A549 (cell line): ENCODE results near the gene ASPSCR1.

Experiments
- BHLHE40 ChIP-seq: IDR thresholded peaks from 2 replicates; pipeline ENCODE4 v1.6.1; 2012; ENCODE audit warnings: low read depth, low read length, inconsistent platforms
- EP300 ChIP-seq, 2 experiments: fragments of >200 bp; sonication (Bioruptor Twin); formaldehyde crosslinking; IDR thresholded peaks; 2 replicates in 1 of 2; 3 replicates in 1 of 2; pipeline ENCODE4 v1.6.1; 2016 to 2017
- HMGXB4 ChIP-seq: fragments of 250-450 bp; sonication (Bioruptor Pico); IDR thresholded peaks from 2 replicates; pipeline ENCODE4 v1.5.0; 2021; ENCODE audit warnings: mild to moderate bottlenecking, moderate library complexity, borderline replicate concordance
- HOXB5 ChIP-seq: fragments of 250-450 bp; sonication (Bioruptor Pico); IDR thresholded peaks from 2 replicates; pipeline ENCODE4 v1.5.0; 2020; ENCODE audit warnings: mild to moderate bottlenecking, moderate library complexity
- JUN ChIP-seq, 2 experiments: fragments of >200 bp; sonication (Bioruptor Twin); formaldehyde crosslinking; IDR thresholded peaks; 2 replicates in 1 of 2; 3 replicates in 1 of 2; pipeline ENCODE4 v1.6.1; 2016 to 2017
- KDM1A ChIP-seq: fragments of 200-600 bp; sonication (generic); IDR thresholded peaks from 2 replicates; pipeline ENCODE4 v1.6.1; 2016; ENCODE audit warnings: low read depth, mild to moderate bottlenecking
- MAZ ChIP-seq: fragments of 150-350 bp; IDR thresholded peaks from 2 replicates; pipeline ENCODE4 v1.6.1; 2014; ENCODE audit warnings: antibody characterized with exemption, low read depth, low read length, borderline replicate concordance
- MYC ChIP-seq: IDR thresholded peaks from 2 replicates; pipeline ENCODE4 v1.6.1; 2012; ENCODE audit warnings: mild to moderate bottlenecking, inconsistent platforms, low read length, improper control_type of control experiment, borderline replicate concordance
- POLR2A ChIP-seq: IDR thresholded peaks from 2 replicates; pipeline ENCODE4 v1.6.1; 2012; ENCODE audit warnings: mild to moderate bottlenecking, low read length
- RCOR1 ChIP-seq: fragments of 150-350 bp; IDR thresholded peaks from 2 replicates; pipeline ENCODE4 v1.6.1; 2014; ENCODE audit warnings: antibody characterized with exemption, low read length, low read depth
- RFX5 ChIP-seq: fragments of 450-650 bp; IDR thresholded peaks from 2 replicates; pipeline ENCODE4 v1.7.1; 2014; ENCODE audit warnings: antibody characterized with exemption, mild to moderate bottlenecking, moderate library complexity
- TF ChIP-seq, protein P1 (sequence below): fragments of >200 bp; sonication (Bioruptor Twin); formaldehyde crosslinking; IDR thresholded peaks from 3 replicates; pipeline ENCODE4 v1.5.1; 2016

GRCh38 chr17:82013772-82014321 lies 36.4 kb downstream of the ASPSCR1 start:
- TF ChIP-seq POLR2A, result no peak
- TF ChIP-seq JUN (IDR thresholded peaks at IDR 0.05), result no peak
- TF ChIP-seq, protein P1, sequence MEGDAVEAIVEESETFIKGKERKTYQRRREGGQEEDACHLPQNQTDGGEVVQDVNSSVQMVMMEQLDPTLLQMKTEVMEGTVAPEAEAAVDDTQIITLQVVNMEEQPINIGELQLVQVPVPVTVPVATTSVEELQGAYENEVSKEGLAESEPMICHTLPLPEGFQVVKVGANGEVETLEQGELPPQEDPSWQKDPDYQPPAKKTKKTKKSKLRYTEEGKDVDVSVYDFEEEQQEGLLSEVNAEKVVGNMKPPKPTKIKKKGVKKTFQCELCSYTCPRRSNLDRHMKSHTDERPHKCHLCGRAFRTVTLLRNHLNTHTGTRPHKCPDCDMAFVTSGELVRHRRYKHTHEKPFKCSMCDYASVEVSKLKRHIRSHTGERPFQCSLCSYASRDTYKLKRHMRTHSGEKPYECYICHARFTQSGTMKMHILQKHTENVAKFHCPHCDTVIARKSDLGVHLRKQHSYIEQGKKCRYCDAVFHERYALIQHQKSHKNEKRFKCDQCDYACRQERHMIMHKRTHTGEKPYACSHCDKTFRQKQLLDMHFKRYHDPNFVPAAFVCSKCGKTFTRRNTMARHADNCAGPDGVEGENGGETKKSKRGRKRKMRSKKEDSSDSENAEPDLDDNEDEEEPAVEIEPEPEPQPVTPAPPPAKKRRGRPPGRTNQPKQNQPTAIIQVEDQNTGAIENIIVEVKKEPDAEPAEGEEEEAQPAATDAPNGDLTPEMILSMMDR, result no peak
- no peak for TF ChIP-seq HMGXB4 (CRISPR knock-in tag)
- no peak for TF ChIP-seq HOXB5 (CRISPR knock-in tag)
- no peak for TF ChIP-seq RCOR1
- TF ChIP-seq MYC, result no peak
- no peak for TF ChIP-seq MAZ
- no peak for TF ChIP-seq RFX5
- TF ChIP-seq KDM1A, result no peak
- no peak for TF ChIP-seq EP300 (IDR thresholded peaks at IDR 0.05)
- TF ChIP-seq BHLHE40, result no peak
